Testis (tissue), 3 donors: ENCODE results near the gene PTHLH. TPM values are rescaled to one million over a fixed set of nuclear protein-coding genes. Genes with fewer than 3 reads are reported as not detected.

Experiments
- DNase-seq: peaks from one replicate; pipeline ENCODE4 v3.0.0-alpha.2; 2019
- H3K27ac ChIP-seq, 2 donors: fragments of 200-600 bp; sonication (generic); one replicate each; pipeline ENCODE4 v1.5.1; 2019
- H3K27me3 ChIP-seq: fragments of 200-600 bp; sonication (generic); one replicate; pipeline ENCODE4 v1.5.1; 2019
- H3K36me3 ChIP-seq: fragments of 200-600 bp; sonication (generic); one replicate; pipeline ENCODE4 v1.5.1; 2017; ENCODE audit warnings: low read depth; ENCODE audit errors: missing control alignments
- H3K4me1 ChIP-seq: fragments of 200-600 bp; sonication (generic); one replicate; pipeline ENCODE4 v1.5.1; 2019
- H3K4me3 ChIP-seq, 2 donors: fragments of 200-600 bp; sonication (generic); one replicate each; pipeline ENCODE4 v1.5.1; 2017 to 2019
- H3K9me3 ChIP-seq: fragments of 200-600 bp; sonication (generic); one replicate; pipeline ENCODE4 v1.5.1; 2017
- CTCF ChIP-seq, 3 experiments: fragments of 450-650 bp in 2 of 3; fragments of 200-600 bp in 1 of 3; sonication (generic) in 1 of 3; IDR thresholded peaks; one replicate each; pipeline ENCODE4 v1.5.1; 2016 to 2019; ENCODE audit warnings: antibody characterized with exemption in 3 of 3, mild to moderate bottlenecking in 2 of 3, moderate library complexity in 1 of 3
- POLR2A ChIP-seq: fragments of 450-650 bp; IDR thresholded peaks from one replicate; pipeline ENCODE4 v1.6.1; 2017; ENCODE audit warnings: antibody characterized with exemption, mild to moderate bottlenecking, moderate library complexity
- WGBS, 2 donors: methylation state at CpG; one replicate each; pipeline ENCODE4 v1.1.5; 2018; 5-methylcytosine and 5-hydroxymethylcytosine counted together
- intact Hi-C: fragments of 100-400 bp; cut with DNase I; formaldehyde crosslinking; loops from one replicate; pipeline ENCODE4 v1.15.1; 2023; ENCODE audit warnings: low total_unique reads
- polyA plus RNA-seq: library from polyadenylated mRNA; stranded (reverse); fragments of 350-450 nt; fragmentation: Illumina TruSeq; extraction: RNeasy Lipid Tissue Mini Kit (QIAGEN cat#74804); gene quantifications from one replicate; pipeline ENCODE4 v1.2.3, GENCODE V29; 2014; ENCODE audit warnings: low read depth, low replicate concordance; ENCODE audit not compliant: insufficient read depth
- total RNA-seq, 2 donors: library from RNA; depleted of rRNA; stranded (reverse); fragments of >200 nt; gene quantifications; one replicate each; pipeline ENCODE4 v1.2.3, GENCODE V29; 2016

The PTHLH gene
- total and polyA plus RNA-seq, 3 donors from 2014 or later, result 0.47 to 2.5 (median 0.50) TPM

- DNase-seq, result no peak
- Histone ChIP-seq H3K27me3 (no peaks in the 10 kb centered on the region), H3K4me1 (peaks cover 11% of the 10 kb centered on the region), H3K4me3 (no peak overlapping the region), H3K27ac (no peak overlapping the region), H3K36me3 (no peaks in the 10 kb centered on the region), H3K9me3 (no peaks in the 10 kb centered on the region)
- TF ChIP-seq CTCF (IDR thresholded peaks at IDR 0.05) (no peak), POLR2A (no peak)
- intact Hi-C loops, result no loop called here
Observed at GRCh38 chr12:27979145-27979544, 6.6 kb upstream of the PTHLH start.

- 1 to 2% methylated on average over 24 to 61 of the region's 61 CpGs for WGBS, 2 donors
- H3K36me3 ChIP-seq, result no peaks in the 10 kb centered on the region
- intact Hi-C loops, result no loop called here
- peak; percentile 37 for DNase-seq
- peak overlapping the region; percentile 0 to 34 for H3K4me3 ChIP-seq
- H3K4me1 ChIP-seq, result peaks cover 17% of the 10 kb centered on the region
- TF ChIP-seq CTCF (IDR thresholded peaks at IDR 0.05) (no peak), POLR2A (no peak)
- no peaks in the 10 kb centered on the region for H3K9me3 ChIP-seq
- H3K27me3 ChIP-seq, result no peaks in the 10 kb centered on the region
- H3K27ac ChIP-seq, result no peak overlapping the region
Observed at GRCh38 chr12:27975222-27976136, 2.9 kb upstream of the PTHLH start.

- Histone ChIP-seq H3K36me3 (no peaks in the 10 kb centered on the region), H3K27ac (no peak overlapping the region), H3K27me3 (no peaks in the 10 kb centered on the region), H3K9me3 (no peaks in the 10 kb centered on the region), H3K4me1 (peaks cover 18% of the 10 kb centered on the region), H3K4me3 (peak overlapping the region; percentile 0 to 34)
- no peak for DNase-seq
- TF ChIP-seq CTCF (IDR thresholded peaks at IDR 0.05) (no peak), POLR2A (no peak)
- WGBS, 2 donors, result 1% methylated on average over 26 of the region's 26 CpGs; no CpG with 5 or more reads in 1 of the 2 donors
- intact Hi-C loops, result no loop called here
Observed at GRCh38 chr12:27974735-27975221, 2.2 kb upstream of the PTHLH start.

- intact Hi-C loops, result no loop called here
- Histone ChIP-seq H3K4me1 (peaks cover 30% of the 10 kb centered on the region), H3K36me3 (no peaks in the 10 kb centered on the region), H3K27ac (no peak overlapping the region), H3K9me3 (no peaks in the 10 kb centered on the region), H3K4me3 (no peak overlapping the region), H3K27me3 (no peaks in the 10 kb centered on the region)
- no peak for DNase-seq
- TF ChIP-seq CTCF (IDR thresholded peaks at IDR 0.05) (no peak), POLR2A (no peak)
- 82 to 83% methylated on average over 4 of the region's 4 CpGs for WGBS, 2 donors
Observed at GRCh38 chr12:27973487-27973890, 956 bp upstream of the PTHLH start.
